Suprapubic skin (tissue), 3 donors: ENCODE data around the gene SMOC2.

Experiments
- EP300 ChIP-seq: sonication (generic); formaldehyde crosslinking; IDR thresholded peaks from one replicate; pipeline ENCODE4 v1.6.1; 2017; ENCODE audit warnings: antibody characterized with exemption
- POLR2A ChIP-seq, 2 donors: fragments of 450-650 bp; IDR thresholded peaks; one replicate each; pipeline ENCODE4 v1.6.1; 2017; ENCODE audit warnings: antibody characterized with exemption in 2 of 2, mild to moderate bottlenecking in 2 of 2, moderate library complexity in 2 of 2
- TF ChIP-seq, protein P1 (sequence below), 2 donors: fragments of 200-600 bp in 1 of 2; fragments of 450-650 bp in 1 of 2; sonication (generic) in 1 of 2; IDR thresholded peaks; one replicate each; pipeline ENCODE4 v1.5.1; 2016 to 2019; ENCODE audit warnings: antibody characterized with exemption in 2 of 2, mild to moderate bottlenecking in 1 of 2, moderate library complexity in 1 of 2

DNA sequence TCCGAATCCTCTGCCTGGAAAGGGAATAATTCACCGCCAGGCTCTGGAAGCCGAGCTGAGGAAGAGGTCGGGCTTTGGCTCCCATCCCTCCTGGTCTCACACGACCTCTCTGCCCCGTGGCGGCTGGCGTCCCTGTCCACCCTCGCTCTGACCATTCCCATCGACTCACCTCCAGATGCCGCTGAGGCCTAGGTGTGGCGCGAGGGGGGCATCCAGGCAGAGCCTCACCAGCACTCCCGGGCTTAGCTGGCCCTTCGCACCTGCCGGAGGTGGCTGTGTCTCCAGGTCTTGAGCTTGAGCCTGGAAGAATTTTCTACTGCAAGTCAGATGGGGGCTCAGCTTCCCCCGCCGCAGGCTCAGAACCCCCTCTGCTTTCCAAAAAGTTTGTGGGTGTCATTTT lies 28.5 kb upstream of the SMOC2 start:
- no peak for TF ChIP-seq POLR2A (IDR thresholded peaks at IDR 0.05)
- TF ChIP-seq, protein P1, sequence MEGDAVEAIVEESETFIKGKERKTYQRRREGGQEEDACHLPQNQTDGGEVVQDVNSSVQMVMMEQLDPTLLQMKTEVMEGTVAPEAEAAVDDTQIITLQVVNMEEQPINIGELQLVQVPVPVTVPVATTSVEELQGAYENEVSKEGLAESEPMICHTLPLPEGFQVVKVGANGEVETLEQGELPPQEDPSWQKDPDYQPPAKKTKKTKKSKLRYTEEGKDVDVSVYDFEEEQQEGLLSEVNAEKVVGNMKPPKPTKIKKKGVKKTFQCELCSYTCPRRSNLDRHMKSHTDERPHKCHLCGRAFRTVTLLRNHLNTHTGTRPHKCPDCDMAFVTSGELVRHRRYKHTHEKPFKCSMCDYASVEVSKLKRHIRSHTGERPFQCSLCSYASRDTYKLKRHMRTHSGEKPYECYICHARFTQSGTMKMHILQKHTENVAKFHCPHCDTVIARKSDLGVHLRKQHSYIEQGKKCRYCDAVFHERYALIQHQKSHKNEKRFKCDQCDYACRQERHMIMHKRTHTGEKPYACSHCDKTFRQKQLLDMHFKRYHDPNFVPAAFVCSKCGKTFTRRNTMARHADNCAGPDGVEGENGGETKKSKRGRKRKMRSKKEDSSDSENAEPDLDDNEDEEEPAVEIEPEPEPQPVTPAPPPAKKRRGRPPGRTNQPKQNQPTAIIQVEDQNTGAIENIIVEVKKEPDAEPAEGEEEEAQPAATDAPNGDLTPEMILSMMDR (IDR thresholded peaks at IDR 0.05), result no peak
- TF ChIP-seq EP300, result no peak
